Stimulated activated CD4-positive, alpha-beta T cell treated with anti-CD3 and anti-CD28 coated beads, Interleukin-15, amount 100 ng/mL, for 1 hour (primary cell): ENCODE results near the gene INMT.

ENCODE experiments used
- DNase-seq, 2 donors: peaks; one replicate each; pipeline ENCODE4 v3.0.0-alpha.2; 2020; ENCODE audit warnings: low read depth in 1 of 2, low spot score in 1 of 2

The INMT gene

GRCh38 chr7:30750683-30751650, 968 bp upstream of the INMT start:
- no peak for DNase-seq

- DNase-seq = no peak
Observed at GRCh38 chr7:30752484-30752883, 549 bp downstream of the INMT start.

DNA sequence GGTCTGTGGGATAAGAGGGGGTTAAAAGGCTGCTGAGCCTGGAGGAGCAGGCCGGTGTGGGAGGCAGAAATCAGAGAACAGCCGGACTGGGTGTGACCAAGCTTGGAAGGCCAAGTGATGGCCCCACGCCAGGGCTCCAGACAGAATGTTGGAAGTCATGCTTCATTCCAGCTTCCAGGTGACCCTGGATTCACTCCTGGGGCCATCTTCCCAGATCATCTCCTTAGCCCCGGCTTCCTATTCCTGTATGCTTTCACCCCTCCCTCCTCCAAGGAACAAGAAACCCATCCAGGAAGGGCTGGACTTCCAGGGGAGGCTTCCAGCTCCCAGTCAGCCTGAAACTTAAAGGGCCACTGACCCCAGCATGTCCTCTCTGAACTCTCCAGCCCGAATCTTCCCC, 1.0 kb downstream of the INMT start:
- no peak for DNase-seq

DNA sequence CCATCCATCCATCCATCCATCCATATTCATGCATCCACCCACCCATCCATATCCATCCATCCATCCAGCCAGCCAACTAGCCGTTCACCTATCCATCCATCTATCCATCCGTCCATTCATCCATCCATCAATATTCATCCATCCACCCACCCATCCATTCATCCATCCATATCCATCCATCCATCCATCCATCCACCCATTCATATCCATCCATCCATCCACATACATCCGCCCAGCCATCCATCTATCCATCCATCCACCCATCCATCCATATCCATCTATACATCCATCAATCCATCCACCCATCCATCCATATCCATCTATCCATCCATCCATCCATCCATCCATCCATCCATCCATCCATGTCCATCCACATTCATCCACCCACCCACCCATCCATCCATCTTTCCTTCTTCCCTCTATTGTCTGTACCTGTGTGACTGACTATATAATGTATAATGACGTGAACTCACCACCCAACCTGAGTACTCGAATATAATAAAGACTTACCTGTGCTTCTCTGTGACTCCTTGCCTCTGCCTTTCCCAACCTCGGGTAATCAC, 2.5 kb downstream of the INMT start:
- DNase-seq = no peak

- DNase-seq = no peak
Observed at GRCh38 chr7:30755384-30756154, 3.6 kb downstream of the INMT start.

- no peak for DNase-seq
Observed at GRCh38 chr7:30757342-30757692, 5.4 kb downstream of the INMT start.

GRCh38 chr7:30760514-30761213, 8.7 kb downstream of the INMT start:
- DNase-seq = no peak

DNA sequence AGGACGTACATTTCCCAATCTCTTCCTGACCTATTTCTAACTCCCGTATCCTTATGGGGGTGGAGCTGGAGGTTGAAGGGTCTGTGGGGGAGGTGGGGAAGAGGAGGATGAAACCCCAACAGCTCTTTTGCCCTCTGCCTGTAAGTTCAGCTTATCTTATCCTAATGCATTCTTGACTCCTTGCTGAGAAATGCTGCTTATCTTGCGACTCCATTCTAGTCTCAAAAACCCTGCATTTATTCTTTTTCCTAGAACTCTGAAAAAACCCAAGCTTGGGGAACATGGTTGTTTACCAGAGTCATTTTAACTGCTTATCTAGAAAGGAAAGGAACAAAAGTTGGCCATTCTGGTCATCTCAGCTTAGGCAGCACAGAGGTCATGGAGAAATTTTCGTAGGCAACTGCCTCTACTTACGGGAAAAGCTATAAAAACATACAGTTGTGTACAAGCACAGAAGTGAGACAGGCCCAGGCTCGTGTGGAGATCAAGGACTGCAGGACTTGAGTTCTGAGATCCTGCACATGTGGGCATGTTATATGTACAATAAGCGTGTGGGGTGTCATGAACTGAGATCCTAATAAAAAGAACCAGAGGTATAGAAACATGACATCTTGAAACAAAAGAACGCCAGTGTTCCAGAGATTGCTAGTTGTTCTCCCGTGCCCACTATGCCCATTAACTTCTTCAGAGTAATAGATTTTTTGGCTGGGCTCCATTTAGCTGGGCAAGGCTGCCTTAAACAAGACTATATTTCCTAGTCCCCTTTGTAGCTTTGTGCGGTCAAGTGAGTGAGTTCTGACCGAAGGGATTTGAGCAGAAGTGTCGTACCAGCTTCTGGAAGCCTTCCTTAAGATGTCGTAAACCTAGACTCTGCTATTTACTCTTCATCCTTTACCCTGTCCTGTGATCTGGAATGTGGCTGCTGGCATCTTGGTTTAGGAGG, 9.6 kb downstream of the INMT start:
- DNase-seq = no peak

GRCh38 chr7:30764030-30764975, 12.4 kb downstream of the INMT start:
- no peak for DNase-seq

DNA sequence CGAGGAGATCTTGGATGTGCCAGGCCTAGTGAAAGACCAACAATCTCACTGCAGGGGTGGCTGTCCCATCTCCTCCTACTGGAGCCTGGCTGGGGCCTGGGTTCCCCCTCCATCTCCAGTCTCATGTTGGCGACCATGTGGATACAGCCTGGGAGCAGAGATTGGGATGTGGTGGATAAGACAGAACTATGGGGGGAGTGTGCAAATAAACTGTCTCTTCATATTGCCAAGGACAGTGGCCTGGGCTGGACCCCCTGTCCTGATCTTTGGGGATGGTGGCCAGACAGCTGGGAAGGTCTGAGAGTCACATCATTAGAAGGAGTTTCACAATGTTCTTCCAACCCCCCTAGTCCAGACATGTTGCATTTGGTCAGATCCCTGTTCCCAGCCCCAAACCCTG, 13.5 kb downstream of the INMT start:
- DNase-seq = no peak

DNA sequence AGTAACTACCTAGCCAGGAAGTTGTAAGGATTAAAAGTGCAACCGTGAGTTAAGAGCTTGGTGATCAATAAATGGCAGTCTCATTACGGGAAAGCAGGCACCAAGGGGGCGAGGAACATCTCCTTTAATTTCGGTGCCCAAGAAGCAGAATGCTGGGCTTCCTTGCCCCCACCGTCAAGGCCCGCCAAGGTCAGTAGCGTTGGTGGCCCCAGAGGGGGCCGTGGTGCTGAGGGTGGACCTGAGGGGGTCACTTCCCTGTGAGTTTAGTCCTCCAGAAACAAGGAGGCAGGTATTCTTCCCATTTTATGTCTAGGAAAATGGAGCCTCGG, 18.9 kb downstream of the INMT start:
- no peak for DNase-seq

- DNase-seq = peak; percentile 34 to 62
Observed at GRCh38 chr7:30771174-30771879, 19.4 kb downstream of the INMT start, which contains the start of gene MINDY4. Gene MINDY4, plus strand, starts transcription at chr7:30771417. Its CDS starts 77 bp downstream, at chr7:30771494.

DNA sequence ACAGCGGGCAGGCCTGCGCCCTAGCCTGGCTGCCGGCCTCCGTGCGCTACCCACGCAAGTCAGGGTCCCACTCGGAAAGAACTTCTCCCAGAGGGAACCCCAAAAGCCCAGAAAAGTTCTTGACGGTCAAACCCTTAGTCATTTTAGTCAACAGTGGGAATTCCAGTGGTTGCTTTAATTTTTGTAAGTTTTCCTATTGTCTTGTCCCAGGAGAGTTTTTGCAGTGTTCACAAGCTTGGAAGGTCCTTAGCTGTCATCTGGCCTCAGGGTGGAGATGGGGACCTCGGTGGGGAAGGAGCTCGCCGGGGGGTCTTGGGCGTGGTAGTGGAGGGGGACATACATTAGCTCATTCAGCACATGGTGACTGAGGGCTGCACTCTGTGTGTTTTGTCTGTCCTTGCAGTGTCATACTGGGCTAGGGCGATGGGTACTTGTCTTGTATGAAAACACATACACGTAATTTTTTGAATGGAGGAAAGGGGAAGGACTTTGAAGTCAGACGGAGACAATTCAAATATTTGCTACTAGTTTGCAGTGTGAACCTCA, 20.0 kb downstream of the INMT start:
- no peak for DNase-seq

GRCh38 chr7:30772984-30773383, 21.0 kb downstream of the INMT start:
- no peak for DNase-seq

DNA sequence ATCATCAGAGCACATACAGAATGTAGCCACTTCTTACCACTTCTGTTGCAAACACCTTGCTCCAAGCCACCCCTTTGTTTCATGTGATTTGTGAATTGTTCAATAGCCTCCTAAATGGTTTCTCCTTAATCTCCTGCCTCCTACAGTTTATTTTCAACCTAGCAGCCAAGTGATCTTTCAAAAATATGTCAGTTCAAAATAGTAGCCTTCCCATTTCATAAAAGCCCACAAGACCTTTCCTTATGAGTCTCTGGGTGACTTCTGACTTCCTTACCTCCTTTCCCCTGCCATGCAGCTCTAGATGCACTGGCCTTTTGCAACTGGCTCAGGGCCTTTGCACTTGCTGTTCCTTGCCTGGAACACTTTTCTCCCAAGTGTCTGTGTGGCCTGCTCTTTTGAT, 24.1 kb downstream of the INMT start:
- DNase-seq = no peak

DNA sequence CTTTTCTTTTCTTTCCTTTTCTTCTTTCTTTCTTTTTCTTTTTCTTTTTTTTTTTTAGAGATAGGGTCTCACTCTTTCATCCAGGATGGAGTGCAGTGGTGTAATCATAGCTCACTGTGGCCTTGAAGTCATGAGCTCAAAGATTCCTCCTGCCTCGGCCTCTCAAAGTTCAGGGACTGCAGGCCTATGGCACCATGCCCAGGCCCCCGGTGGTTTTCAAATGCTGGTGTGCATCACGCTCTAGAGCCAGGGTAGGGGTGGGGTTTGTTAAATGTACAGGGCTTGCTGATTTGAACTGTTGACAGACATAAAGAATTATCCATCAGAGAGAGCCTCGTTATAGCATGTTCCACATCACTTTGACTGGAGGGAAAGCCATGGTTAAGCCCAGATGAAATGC, 25.0 kb downstream of the INMT start:
- no peak for DNase-seq

DNA sequence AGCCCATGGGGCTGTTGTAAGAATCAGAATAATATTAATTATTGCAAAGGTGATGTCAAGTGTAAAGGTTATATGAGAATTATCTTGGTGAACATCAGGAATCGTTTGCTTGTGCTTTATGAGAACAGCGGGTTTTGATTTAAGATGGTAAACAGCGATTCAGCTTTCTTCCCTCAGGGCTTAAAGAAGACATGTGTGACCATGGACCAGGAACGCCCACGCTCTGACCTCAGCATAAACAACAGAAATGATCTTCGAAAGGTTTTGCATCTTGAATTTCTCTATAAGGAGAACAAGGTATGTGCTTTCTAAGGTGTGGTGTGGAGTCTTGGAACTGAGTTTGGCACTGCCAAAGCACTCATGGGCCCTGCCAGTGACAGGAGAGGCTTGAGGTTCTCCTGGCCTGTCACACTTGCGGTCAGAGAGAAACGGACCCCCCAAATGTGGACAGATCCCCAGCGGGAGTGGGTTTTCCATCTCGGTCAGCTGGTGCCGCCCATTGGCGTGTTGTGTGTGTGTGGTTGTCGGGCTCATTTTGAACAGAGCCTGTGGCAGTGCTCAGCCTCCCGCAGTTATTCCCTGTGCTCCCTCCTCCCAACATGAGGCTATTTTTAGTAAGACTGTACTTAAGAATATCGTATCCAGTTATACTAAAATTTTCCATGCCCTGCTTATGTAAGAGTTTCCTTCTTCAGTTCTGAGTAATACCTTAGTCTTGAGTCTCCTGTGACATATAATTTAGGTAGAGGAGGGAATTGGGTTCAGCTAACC, 26.5 kb downstream of the INMT start:
- no peak for DNase-seq

GRCh38 chr7:30779574-30779973, 27.6 kb downstream of the INMT start:
- DNase-seq = no peak
